IPS-18c (cell line): ENCODE results near the gene C12orf76.
"Not testable (repeated sequence)": the region's sequence is repeated elsewhere in the genome, so short reads cannot be mapped to it uniquely, and the experiment has no call there.

Source experiments
- H3K4me3 ChIP-seq: 2 replicates; pipeline ENCODE4 v1.7.0; 2013; ENCODE audit warnings: low read depth, mild to moderate bottlenecking, low read length, moderate library complexity; ENCODE audit not compliant: insufficient read depth
- H3K9me3 ChIP-seq: one replicate; pipeline ENCODE4 v1.6.1; 2013; ENCODE audit warnings: mild to moderate bottlenecking, low read length, moderate library complexity; ENCODE audit not compliant: control insufficient read depth, insufficient read depth

C12orf76 gene

GRCh38 chr12:110038741-110039084 lies 9.6 kb downstream of the C12orf76 start:
- no peaks in the 10 kb centered on the region for H3K9me3 ChIP-seq
- H3K4me3 ChIP-seq, result no peak overlapping the region

- H3K4me3 ChIP-seq, result no peak overlapping the region
These were observed 11.0 kb downstream of the C12orf76 start for GRCh38 chr12:110037315-110037714.

GRCh38 chr12:110035534-110036104 lies 12.7 kb downstream of the C12orf76 start:
- Histone ChIP-seq H3K4me3 (no peak overlapping the region), H3K9me3 (no peaks in the 10 kb centered on the region)

More at GRCh38 chr12:110037315-110037714, 11.0 kb downstream of the C12orf76 start:
- H3K9me3 ChIP-seq, result no peaks in the 10 kb centered on the region

DNA sequence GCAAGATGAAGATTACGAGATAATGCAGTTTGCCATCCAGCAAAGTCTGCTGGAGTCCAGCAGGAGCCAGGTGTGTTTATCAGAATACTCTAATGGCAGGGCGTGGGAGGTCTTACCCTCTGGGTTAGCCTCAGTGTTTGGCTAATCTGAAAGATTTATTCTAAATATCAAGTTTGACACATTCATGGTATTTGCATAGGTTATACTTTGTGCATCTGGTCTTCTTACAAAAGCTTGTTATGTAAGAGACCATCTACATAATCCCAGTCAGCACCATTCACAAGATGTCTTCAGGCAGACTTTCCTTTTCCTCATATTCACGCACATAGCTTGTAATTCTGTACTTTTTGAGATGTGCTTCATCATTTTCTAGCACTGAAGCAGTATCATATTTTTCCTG lies 14.4 kb downstream of the C12orf76 start:
- Histone ChIP-seq H3K9me3 (no peaks in the 10 kb centered on the region), H3K4me3 (no peak overlapping the region)

DNA sequence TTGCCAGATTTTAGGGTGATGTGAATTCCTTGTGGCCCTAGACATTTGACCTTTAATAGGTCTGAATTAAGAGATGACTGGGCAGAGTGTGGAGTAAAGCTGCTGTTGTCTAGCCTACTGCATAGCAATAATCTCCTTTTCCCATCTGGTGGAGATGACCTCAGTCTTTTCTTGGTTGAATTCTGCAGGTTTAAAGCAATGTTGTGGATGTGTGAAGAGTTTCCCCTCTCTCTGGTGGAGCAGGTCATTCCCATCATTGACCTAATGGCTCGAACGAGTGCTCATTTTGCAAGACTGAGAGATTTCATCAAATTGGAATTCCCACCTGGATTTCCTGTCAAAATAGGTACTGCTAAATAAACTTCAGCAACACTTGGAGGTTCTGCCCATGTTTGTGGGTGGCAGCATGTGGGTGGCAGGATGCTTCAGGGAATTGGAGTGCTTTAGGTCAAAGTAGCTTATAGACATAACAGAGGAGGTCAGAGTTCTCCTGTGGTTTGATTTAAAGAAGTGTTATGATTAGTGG lies 19.0 kb downstream of the C12orf76 start:
- Histone ChIP-seq H3K4me3 (no peak overlapping the region), H3K9me3 (no peaks in the 10 kb centered on the region)

DNA sequence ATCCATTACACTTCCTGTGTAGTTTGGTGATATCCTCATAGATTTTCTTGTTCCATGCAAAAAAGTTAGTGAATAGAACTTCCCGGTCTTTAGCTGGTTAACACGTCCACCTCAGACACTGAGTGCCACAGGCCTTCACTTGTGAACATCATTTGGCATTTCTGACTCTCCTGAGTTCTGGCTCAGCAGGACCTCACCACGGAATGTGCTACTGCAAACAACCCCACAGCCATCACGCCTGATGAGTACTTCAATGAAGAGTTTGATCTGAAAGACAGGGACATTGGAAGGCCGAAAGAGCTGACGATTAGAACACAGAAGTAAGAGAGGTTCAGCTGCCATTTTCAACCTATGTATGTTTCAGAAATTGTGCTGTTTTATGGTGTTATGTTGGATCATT lies 20.0 kb downstream of the C12orf76 start:
- no peaks in the 10 kb centered on the region for H3K9me3 ChIP-seq
- H3K4me3 ChIP-seq, result no peak overlapping the region

GRCh38 chr12:110024051-110024450 lies 24.3 kb downstream of the C12orf76 start:
- Histone ChIP-seq H3K4me3 (no peak overlapping the region), H3K9me3 (no peaks in the 10 kb centered on the region)

GRCh38 chr12:110023059-110023980 lies 25.0 kb downstream of the C12orf76 start:
- H3K4me3 ChIP-seq, result no peak overlapping the region
- no peaks in the 10 kb centered on the region for H3K9me3 ChIP-seq

DNA sequence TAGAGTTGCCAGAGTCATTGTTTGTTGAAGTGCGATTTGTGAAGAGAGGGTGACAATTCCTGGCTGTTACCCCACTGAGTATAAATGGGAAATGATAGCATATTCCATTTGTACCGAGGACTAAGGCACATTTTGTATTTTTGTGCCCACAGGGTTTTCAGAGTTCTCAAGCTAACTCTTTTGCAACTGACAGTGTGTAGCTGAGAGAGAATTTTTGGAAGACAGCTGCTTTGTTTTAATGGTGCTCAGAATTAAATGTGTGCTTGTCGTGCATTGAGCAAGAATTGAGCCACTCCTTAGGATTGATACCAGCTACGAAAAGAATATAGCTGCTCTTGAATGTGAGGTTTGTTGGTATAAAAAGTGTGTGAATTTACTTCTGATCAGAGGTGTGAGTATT lies 27.4 kb downstream of the C12orf76 start:
- Histone ChIP-seq H3K4me3 (no peak overlapping the region), H3K9me3 (no peaks in the 10 kb centered on the region)

GRCh38 chr12:110015132-110015531 lies 33.2 kb downstream of the C12orf76 start:
- no peak overlapping the region for H3K4me3 ChIP-seq
- H3K9me3 ChIP-seq, result no peaks in the 10 kb centered on the region

DNA sequence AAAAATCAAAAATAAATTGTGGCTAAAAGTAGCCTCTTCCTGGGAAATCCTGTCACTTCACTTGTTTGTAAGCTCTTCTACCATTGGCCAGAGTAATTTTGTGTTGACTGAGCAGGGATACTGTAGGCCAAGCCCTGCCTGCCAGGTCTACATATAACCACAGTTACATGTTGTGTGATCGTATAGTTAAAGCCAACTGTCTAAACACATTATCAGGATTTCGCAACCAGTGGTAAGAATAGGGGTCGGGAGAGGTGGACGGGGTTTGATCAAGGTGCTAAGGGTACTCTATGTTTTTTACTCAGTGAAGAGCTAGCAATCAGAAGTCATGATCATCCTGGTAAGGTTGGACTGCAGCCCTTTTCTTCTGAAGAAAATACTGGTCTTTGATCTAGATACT lies 35.7 kb downstream of the C12orf76 start:
- H3K9me3 ChIP-seq, result no peaks in the 10 kb centered on the region
- H3K4me3 ChIP-seq, result no peak overlapping the region

DNA sequence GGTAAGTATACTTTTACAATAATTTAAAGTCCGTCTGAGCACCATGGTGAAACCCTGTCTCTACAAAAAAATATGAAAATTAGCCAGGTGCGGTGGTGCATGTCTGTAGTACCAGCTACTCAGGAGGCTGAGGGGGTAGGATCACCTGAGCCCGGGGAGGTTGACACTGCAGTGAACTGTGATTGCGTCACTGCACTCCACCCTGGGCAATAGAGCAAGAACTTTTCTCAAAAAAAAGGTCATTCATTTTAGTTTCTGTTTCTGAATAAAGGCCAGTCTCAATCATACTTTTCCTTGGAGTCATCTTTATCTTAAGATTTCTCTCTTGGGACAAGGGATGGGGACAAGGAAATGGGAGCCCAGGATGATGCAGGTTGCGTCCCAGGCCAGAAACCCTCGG lies 36.2 kb downstream of the C12orf76 start:
- Histone ChIP-seq H3K9me3 (no peaks in the 10 kb centered on the region), H3K4me3 (no peak overlapping the region)

GRCh38 chr12:110010853-110011723 lies 37.2 kb downstream of the C12orf76 start:
- Histone ChIP-seq H3K4me3 (no peak overlapping the region), H3K9me3 (no peaks in the 10 kb centered on the region)

- H3K4me3 ChIP-seq, H3K9me3 ChIP-seq: not testable (repeated sequence)
These were observed 39.5 kb downstream of the C12orf76 start for GRCh38 chr12:110008681-110009398.

- Histone ChIP-seq H3K4me3 (no peak overlapping the region), H3K9me3 (no peaks in the 10 kb centered on the region)
These were observed 40.4 kb downstream of the C12orf76 start for GRCh38 chr12:110007881-110008280.

GRCh38 chr12:110006115-110006514 lies 42.2 kb downstream of the C12orf76 start:
- Histone ChIP-seq H3K4me3 (no peak overlapping the region), H3K9me3 (no peaks in the 10 kb centered on the region)
